Left lung (tissue), 14 donors: Measurements from ENCODE around the gene HEATR3. TPM values are rescaled to one million over a fixed set of nuclear protein-coding genes. Genes with fewer than 3 reads are reported as not detected.

Experiments used
- ATAC-seq: fragments of 200-7000 bp; cut with Tn5 transposase; one replicate; pipeline ENCODE4 v1.9.1; 2020; ENCODE audit warnings: moderate library complexity
- DNase-seq, 4 donors: peaks; one replicate each; pipeline ENCODE4 v3.0.0-alpha.2; 2013 to 2020
- H3K27ac ChIP-seq, 2 donors: fragments of 200-600 bp; sonication (generic) in 1 of 2; one replicate each; pipeline versions ENCODE4 v1.5.0 to v1.8.0; 2020 to 2021
- H3K27me3 ChIP-seq, 2 donors: fragments of 200-600 bp; sonication (generic) in 1 of 2; one replicate each; pipeline versions ENCODE4 v1.5.0 to v1.8.0; 2020 to 2021
- H3K36me3 ChIP-seq, 2 donors: fragments of 200-600 bp; sonication (generic) in 1 of 2; one replicate each; pipeline versions ENCODE4 v1.5.0 to v1.8.0; 2020 to 2021
- H3K4me1 ChIP-seq, 2 donors: fragments of 200-600 bp; one replicate each; pipeline ENCODE4 v1.8.0; 2021
- H3K4me3 ChIP-seq, 2 donors: fragments of 200-600 bp; sonication (generic) in 1 of 2; one replicate each; pipeline versions ENCODE4 v1.5.0 to v1.8.0; 2020 to 2021; ENCODE audit warnings: mild to moderate bottlenecking in 1 of 2
- H3K9me3 ChIP-seq, 2 donors: fragments of 200-600 bp; sonication (generic) in 1 of 2; one replicate each; pipeline versions ENCODE4 v1.5.0 to v1.8.0; 2020 to 2021
- intact Hi-C, 2 donors: fragments of 100-400 bp; cut with DNase I; formaldehyde crosslinking; loops; one replicate each; pipeline versions ENCODE4 v1.11.2 to v1.14.2; 2022
- long read RNA-seq, 12 donors: library from polyadenylated mRNA in 2 of 12; unstranded in 2 of 12; transcript quantifications; one replicate each; pipeline ENCODE4 v2.0.0 and lab custom pipeline, GENCODE V29; 2019 to 2026
- polyA plus RNA-seq, 6 donors: library from polyadenylated mRNA; unstranded; fragments of 120-200 nt; gene quantifications; one replicate each; pipeline ENCODE4 v1.2.1, GENCODE V29; 2013; ENCODE audit not compliant: insufficient read length in 6 of 6
- total RNA-seq, 2 donors: library from RNA; stranded (reverse); fragmentation: NEBNext Ultra II Directional; extraction: Animal tissue kit (Norgen Biotek cat#: 25700); gene quantifications; one replicate each; pipeline ENCODE4 v1.2.1, GENCODE V29; 2021
- TF ChIP-seq, protein P1 (sequence below), 2 donors: fragments of 200-600 bp; sonication (generic) in 1 of 2; IDR thresholded peaks; one replicate each; pipeline versions ENCODE4 v1.5.0 to v1.8.0; 2021; ENCODE audit warnings: antibody characterized with exemption in 2 of 2
- donor health status: DM: no; HTN: yes; CAD: no.
- donor health status: DM: no; HTN: no; CAD: no.

The HEATR3 gene
- total RNA-seq (10 to 100 TPM; 19.0 to 27.1 TPM), polyA plus RNA-seq (10 to 100 TPM; 17.5 to 23.0 (median 18.0) TPM)
- long read RNA-seq, donor 1, partial matches to known transcripts: 0 of 1 reads
- long read RNA-seq, donor 1, other reads (novel, unspliced or antisense): 0 of 1 reads
- long read RNA-seq, donor 2, partial matches to known transcripts: 0 of 2 reads
- long read RNA-seq, donor 2, other reads (novel, unspliced or antisense): 0 of 2 reads
- long read RNA-seq, donor 3, partial matches to known transcripts: 7 of 7 reads
- long read RNA-seq, donor 3, other reads (novel, unspliced or antisense): 0 of 7 reads
- long read RNA-seq, donor 4, partial matches to known transcripts: 1 of 5 reads
- long read RNA-seq, donor 4, other reads (novel, unspliced or antisense): 4 of 5 reads
- long read RNA-seq, donor 5: 0 reads
- long read RNA-seq, donor 6: 0 reads
- long read RNA-seq, donor 7: 0 reads
- long read RNA-seq, donor 8, partial matches to known transcripts: 0 of 4 reads
- long read RNA-seq, donor 8, other reads (novel, unspliced or antisense): 0 of 4 reads
- long read RNA-seq, donor 9: 0 reads
- long read RNA-seq, donor 10, partial matches to known transcripts: 1 of 4 reads
- long read RNA-seq, donor 10, other reads (novel, unspliced or antisense): 2 of 4 reads
- long read RNA-seq, donor 11: 0 reads
- long read RNA-seq, donor 12, partial matches to known transcripts: 0 of 1 reads
- long read RNA-seq, donor 12, other reads (novel, unspliced or antisense): 0 of 1 reads

GRCh38 chr16:50065624-50066481 is at the start of gene HEATR3:
Gene HEATR3 (plus strand): TSS chr16:50065970. CDS start chr16:50066132, 162 bp downstream.
- peaks cover 0 to 18% of the 10 kb centered on the region in 2 donors for H3K36me3 ChIP-seq
- peak within 1 kb of the TSS; percentile 94 to 98 for H3K27ac ChIP-seq
- peak within 1 kb of the TSS; percentile 98 to 99 for H3K4me3 ChIP-seq
- H3K9me3 ChIP-seq: no peaks in the 10 kb centered on the region
- intact Hi-C loops: no loop called here
- TF ChIP-seq, protein P1, sequence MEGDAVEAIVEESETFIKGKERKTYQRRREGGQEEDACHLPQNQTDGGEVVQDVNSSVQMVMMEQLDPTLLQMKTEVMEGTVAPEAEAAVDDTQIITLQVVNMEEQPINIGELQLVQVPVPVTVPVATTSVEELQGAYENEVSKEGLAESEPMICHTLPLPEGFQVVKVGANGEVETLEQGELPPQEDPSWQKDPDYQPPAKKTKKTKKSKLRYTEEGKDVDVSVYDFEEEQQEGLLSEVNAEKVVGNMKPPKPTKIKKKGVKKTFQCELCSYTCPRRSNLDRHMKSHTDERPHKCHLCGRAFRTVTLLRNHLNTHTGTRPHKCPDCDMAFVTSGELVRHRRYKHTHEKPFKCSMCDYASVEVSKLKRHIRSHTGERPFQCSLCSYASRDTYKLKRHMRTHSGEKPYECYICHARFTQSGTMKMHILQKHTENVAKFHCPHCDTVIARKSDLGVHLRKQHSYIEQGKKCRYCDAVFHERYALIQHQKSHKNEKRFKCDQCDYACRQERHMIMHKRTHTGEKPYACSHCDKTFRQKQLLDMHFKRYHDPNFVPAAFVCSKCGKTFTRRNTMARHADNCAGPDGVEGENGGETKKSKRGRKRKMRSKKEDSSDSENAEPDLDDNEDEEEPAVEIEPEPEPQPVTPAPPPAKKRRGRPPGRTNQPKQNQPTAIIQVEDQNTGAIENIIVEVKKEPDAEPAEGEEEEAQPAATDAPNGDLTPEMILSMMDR (IDR thresholded peaks at IDR 0.05): no peak
- peaks cover 16 to 34% of the 10 kb centered on the region in 2 donors for H3K4me1 ChIP-seq
- ATAC-seq: peak; percentile 96
- no peaks in the 10 kb centered on the region for H3K27me3 ChIP-seq
- DNase-seq: peak; percentile 89 to 98 (median 96)

DNA sequence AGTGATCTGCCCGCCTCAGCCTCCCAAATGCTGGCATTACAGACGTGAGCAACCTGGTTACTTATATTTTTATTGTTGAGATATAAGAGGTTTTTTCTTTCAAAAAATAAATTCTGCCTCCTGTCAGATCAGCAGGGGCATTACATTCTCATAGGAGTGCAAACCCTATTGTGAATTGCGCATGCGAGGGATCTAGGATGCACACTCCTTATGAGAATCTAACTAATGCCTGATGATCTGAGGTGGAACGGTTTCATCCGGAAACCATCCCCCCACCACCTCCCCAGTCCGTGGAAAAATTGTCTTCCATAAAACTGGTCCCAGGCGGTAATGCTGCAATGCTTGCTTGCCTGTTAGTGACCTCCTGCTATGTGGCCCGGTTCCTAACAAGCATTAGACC is 48.2 kb upstream of the HEATR3 start:
- DNase-seq: no peak
- no peak for ATAC-seq
- no peaks in the 10 kb centered on the region for H3K4me1 ChIP-seq
- no peaks in the 10 kb centered on the region for H3K36me3 ChIP-seq
- intact Hi-C loops: no loop called here
- TF ChIP-seq, protein P1 (IDR thresholded peaks at IDR 0.05): no peak
- H3K4me3 ChIP-seq: no peak overlapping the region
- no peaks in the 10 kb centered on the region for H3K9me3 ChIP-seq
- no peaks in the 10 kb centered on the region for H3K27me3 ChIP-seq
- H3K27ac ChIP-seq: no peak overlapping the region

GRCh38 chr16:50021544-50021943 is 44.2 kb upstream of the HEATR3 start:
- Histone ChIP-seq H3K36me3 (no peaks in the 10 kb centered on the region), H3K27me3 (no peaks in the 10 kb centered on the region), H3K4me3 (no peak overlapping the region), H3K4me1 (peaks cover 7 to 14% of the 10 kb centered on the region in 2 donors), H3K27ac (no peak overlapping the region), H3K9me3 (no peaks in the 10 kb centered on the region)
- TF ChIP-seq, protein P1 (IDR thresholded peaks at IDR 0.05): no peak
- DNase-seq: no peak
- intact Hi-C loops: loop anchor here in 1 of 2 donors (10.0 kb wide), 1 partner anchor 193 kb away; no protein-coding TSS in a partner anchor
- no peak for ATAC-seq

- TF ChIP-seq, protein P1 (IDR thresholded peaks at IDR 0.05): no peak
- intact Hi-C loops: loop anchor here in 1 of 2 donors (10.0 kb wide), 1 partner anchor 191 kb away; no protein-coding TSS in a partner anchor
- ATAC-seq (no peak), DNase-seq (no peak)
- Histone ChIP-seq H3K9me3 (no peaks in the 10 kb centered on the region), H3K4me3 (no peak overlapping the region), H3K27me3 (no peaks in the 10 kb centered on the region), H3K27ac (no peak overlapping the region), H3K4me1 (peaks cover 12 to 33% of the 10 kb centered on the region in 2 donors), H3K36me3 (peaks cover 0 to 6% of the 10 kb centered on the region in 2 donors)
Measured at GRCh38 chr16:50023641-50024040, 42.1 kb upstream of the HEATR3 start.
